Suppressor macrophage treated with lipopolysaccharide for 4 hours (primary cell): Measurements from ENCODE around the gene GALNTL6.
"Not testable (repeated sequence)": the region's sequence is repeated elsewhere in the genome, so short reads cannot be mapped to it uniquely, and the experiment has no call there.

Source experiments
- DNase-seq: peaks from one replicate; pipeline ENCODE4 v3.0.0-alpha.2; 2020

GALNTL6 gene

DNA sequence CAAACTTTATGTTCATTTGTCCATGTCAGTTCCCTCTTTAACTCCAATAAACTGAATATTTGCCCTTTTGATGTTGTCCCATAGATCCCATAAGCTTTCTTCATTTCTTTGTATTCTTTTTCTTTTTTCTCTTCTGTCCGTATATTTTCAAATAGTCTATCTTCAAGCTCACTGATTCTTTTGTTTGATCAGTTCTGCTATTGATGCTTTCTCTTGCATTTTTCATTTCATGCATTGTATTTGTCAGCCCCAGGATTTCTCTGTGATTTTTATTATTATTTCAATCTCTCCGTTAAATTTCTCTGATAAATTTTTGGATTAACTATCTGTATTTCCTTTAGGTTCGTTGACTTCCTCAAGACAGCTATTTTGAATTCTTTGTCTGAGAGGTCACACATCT lies 1082.5 kb downstream of the GALNTL6 start:
- no peak for DNase-seq

DNA sequence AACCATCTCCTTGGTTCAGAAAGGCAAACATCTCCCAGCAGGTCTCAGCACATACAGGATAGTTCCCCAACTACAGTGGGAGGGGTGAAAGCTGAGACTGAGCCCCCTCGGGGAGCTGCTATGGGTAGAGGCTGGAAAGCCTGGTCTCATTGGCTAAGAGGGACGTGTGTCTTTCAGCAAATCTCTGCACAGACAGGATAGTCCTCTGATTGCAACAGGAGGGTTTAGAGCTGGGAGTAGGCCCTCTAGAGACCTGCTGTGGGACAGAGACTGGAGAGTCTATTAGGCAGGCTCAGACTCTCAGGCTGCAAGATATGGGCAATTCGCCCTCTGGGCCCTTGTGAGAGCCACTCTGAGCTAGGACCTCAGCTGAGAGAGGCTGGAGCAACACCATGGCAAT lies 1083.8 kb downstream of the GALNTL6 start:
- DNase-seq = no peak

DNA sequence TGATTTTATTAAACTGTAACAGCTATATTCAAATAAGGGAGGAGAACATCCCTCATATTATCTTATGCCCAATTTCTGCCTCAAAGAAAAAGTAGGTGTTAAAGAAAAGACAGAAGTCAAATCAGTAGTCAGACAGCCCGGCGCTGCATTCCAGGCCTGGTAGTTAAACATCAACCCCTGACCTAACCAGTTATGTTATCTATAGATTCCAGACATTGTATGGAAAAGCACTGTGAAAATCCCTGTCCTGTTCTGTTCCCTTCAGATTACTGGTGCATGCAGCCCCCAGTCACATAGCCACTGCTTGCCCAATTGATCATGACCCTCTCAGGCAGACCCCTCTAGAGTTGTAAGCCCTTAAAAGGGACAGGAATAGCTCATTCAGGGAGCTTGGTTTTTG lies 1085.5 kb downstream of the GALNTL6 start:
- no peak for DNase-seq

DNA sequence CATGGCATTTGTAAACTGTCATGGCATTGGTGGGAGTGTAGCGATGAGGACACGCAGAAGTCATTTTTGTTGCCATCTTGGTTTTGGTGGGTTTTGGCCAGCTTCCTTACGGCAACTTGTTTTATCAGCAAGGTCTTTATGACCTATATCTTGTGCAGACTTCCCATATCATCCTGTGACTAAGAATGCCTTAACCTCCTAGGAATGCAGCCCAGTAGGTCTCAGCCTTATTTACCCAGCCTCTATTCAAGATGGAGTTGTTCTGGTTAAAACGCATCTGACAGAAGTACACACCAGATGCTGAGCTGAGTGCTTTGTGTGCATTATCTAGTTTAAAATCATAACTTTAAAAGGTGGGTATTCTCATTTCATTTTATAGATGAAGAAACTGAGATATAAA lies 1086.7 kb downstream of the GALNTL6 start:
- no peak for DNase-seq

DNA sequence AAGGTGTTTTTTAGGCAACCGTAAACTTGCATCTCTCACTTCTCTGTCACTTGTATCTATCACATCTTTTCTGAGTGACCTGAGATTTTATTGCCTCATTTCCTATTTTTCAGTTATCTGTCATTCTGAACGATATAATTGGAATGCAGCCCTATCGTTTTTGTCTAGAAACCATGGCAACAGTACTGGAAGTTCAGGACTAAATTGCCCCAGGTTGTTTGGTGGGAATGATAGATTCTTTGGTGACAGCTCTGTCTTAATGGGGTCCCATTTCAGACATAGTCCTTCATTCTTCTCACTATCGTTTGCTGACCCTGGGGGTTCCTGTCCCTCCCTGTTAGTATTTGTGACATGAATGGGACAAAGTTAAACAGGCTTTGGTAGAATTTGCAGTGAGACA lies 1087.7 kb downstream of the GALNTL6 start:
- no peak for DNase-seq

DNA sequence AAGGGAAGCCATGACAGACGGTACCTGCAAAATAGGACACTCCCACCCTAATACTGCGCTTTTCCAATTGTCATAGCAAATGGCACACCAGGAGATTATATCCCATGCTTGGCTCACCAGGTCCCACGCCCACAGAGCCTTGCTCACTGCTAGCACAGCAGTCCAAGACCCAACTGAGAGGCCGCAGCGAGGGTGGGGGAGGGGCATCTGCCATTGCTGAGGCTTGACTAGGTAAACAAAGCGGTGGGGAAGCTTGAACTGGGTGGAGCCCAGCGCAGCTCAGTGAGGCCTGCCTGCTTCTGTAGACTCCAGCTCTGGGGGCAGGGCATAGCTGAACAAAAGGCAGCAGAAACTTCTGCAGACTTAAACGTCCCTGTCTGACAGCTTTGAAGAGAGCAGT lies 1099.3 kb downstream of the GALNTL6 start:
- DNase-seq = not testable (repeated sequence)

DNA sequence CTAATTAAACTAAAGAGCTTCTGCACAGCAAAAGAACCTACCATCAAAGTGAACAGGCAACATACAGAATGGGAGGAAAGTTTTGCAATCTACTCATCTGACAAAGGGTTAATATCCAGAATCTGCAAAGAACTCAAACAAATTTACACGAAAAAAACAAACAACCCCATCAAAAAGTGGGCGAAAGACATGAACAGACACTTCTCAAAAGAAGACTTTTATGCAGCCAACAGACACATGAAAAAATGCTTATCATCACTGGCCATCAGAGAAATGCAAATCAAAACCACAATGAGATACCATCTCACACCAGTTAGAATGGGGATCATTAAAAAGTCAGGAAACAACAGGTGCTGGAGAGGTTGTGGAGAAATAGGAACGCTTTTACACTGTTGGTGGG lies 1104.2 kb downstream of the GALNTL6 start:
- DNase-seq = not testable (repeated sequence)

DNA sequence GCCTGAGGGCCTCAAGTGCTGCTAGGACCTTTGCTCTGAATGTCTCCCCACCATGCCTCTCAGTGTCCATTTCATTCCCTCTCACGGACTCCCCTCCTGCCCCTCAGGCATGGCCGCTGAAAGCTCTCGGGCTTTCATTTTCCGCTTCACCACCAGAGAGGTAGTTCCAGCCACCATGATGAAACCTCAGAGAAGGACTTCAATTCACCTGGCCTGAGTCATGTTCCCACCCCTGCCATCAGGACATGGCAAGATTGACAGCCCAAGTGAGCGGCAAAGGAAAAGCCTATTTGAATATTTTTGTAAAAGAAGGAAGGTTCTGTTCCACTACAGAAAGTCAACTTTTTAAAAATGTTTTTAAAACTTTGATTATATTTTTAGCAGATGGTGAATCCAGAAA lies 1106.1 kb downstream of the GALNTL6 start:
- DNase-seq = no peak

DNA sequence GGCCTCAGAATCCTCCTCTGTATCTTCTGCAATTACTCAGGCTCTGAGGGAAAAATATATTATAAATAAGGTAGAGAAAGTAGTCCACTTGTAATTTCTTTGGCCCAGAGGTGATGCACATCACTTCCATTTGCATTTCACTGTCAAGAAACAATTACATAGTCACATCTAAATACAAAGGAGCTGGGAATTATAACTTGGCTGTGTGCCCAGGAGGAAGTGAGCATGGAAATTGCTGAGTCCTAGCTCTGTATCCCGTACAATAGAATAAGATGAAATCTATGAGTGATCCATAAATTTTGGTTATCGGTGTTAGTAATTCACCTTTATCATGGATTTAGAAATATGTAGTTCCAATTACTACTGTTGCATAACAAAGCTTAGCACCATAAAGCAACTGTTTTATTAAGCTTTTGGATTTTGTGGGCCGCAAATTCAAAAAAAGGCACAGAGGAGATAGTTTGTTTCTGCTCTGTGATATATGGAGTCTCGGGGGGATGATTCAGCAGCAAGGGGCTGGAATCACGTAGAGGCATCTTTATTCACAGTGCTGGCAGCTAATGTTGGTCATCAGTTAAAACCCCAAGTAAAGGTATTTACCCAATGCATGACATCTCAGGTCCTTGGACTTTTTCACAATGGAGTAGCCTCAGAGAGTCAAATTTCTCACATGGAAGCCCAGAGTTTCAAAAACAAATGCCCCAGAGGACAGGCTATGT lies 1114.1 kb downstream of the GALNTL6 start:
- DNase-seq = no peak

DNA sequence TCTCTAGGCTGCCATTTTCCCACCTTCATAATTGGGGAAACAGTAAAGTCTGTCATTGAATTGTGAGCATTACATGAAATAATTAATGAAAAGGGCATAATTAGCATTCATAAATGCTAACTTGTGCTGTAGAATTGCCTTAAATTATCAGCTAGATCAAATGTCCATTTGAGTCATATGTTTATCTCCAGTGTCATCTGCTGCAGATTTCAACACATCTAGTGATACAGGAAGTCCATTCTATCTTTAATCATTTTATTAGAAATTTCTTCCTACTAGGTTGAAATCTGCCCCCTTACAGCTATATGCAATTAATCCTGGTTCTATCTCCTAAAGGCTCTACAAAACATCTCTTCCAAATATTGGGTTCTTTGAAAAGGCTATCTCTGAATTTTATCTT lies 1115.1 kb downstream of the GALNTL6 start:
- DNase-seq = no peak

DNA sequence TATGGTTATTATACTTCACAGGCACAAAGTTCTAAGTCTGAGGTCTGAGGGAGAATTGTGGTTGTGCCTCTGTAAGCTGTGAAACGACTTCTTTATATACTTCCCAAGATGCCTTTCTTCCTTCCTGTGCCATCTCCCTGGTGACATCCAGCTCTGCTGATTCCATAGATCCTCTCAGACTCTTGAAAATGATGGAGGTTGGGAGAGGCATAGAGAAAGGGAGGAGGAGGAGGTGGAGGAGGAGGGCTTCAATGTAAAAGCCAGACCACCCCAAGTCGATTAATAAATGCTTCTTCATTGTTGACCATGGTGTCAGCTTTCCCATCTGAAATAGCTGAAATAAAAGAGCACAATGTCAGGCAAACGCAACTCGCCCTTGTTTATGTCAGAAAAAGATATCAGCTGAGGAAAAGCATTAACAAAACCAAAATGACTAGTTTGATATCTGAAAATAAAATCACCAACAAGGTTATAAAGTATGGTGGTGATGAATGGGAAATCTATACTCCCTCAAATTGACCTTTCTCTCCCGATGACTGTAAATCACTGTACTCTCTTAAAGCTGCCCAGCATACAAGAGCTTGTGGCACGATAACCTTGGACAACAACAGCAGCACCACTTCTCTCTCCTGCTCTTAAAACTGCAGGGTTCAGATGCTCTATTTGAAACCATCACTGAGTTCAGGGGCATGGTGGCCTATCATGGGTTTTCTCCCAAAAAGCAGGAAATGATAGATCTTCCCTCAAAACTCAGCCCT lies 1125.0 kb downstream of the GALNTL6 start:
- no peak for DNase-seq

DNA sequence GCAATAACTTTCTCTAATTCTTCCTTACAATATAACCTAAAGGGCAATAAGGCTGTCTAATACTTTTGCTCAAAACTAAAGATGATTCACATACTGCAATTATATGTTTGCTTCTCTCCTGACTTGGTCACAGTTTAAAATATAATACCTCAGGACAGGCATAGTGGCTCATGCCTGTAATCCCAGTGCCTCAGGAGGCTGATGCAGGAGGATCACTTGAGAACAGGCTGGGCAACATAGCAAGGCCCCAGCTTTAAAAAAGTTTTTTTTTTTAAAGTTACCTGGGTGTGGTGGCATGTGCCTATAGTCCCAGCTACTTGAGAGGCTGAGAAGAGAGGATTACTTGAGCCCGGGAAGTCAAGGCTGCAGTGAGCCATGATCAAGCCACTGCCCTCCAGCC lies 1125.7 kb downstream of the GALNTL6 start:
- no peak for DNase-seq

DNA sequence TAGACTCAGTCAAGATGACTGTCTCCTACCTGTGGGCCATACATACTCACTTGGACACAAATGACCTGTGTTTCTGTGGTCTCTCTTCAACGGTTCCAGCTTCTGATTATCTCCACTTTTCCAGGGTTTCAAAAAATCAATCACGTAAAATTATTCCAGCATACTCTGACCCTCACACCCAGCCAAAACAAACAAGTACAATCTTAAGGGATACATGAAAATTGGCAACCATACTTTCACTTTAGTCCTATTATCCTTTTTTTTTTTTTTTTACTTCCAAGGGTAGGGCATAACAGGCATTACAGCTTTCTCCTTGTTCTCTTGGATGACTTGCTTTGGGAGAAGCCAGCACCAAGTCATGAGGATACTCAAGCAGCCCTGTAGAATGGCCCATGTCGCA lies 1129.6 kb downstream of the GALNTL6 start:
- DNase-seq = no peak

DNA sequence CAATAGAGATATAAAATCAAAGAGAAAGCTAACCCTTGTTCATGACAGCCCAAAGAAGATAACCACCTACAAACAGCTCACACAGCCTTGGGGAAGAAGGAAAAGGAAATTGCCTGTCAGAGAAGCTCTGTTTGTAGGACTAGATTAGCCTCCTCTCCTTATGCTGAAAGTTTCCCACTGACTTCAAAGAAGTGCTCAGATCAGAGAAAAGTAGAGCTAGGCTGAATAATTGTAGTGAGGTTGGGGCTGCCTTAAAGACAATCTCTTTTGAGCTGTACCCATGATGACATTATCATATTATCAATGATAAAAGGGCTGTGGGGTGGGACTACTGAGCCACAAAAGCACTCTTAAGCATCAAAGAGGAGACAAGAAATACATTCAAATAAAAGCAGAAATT lies 1132.4 kb downstream of the GALNTL6 start:
- no peak for DNase-seq

DNA sequence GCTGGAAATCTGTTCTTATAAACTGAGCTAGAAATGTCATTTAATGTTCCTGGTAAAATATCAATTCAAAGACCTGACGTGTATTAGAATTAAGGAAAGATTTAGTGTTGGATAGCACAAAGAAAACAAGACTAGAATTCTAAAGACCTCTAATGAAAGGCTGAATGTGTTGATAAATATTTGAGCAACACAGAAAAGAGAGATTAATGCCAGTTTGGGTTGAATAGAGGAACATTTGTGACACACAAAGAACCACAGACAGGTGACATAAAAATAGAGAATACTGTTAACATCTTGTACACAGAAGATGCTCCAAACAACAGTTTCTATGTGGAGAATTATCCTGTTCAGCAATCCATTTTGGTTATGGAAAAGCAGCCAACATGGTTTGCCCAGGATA lies 1133.3 kb downstream of the GALNTL6 start:
- no peak for DNase-seq

DNA sequence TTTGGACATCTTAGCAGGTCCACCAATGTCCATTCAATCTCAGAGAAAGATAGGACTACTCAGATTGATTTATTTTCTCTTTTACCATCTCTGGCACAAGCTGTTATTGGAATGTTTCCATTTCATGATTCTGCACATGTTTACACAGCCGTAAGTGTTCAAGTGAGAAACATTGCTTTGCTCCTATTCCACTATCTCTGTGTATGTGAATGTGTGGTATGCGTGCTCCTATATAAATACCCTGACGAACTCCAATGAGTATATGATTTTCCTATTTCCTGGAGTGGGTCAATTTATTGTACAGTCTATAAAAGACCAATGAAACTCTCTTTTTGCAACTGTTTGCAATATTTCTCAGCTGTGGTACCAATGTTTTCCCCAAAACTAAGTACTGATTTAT lies 1134.4 kb downstream of the GALNTL6 start:
- DNase-seq = no peak

DNA sequence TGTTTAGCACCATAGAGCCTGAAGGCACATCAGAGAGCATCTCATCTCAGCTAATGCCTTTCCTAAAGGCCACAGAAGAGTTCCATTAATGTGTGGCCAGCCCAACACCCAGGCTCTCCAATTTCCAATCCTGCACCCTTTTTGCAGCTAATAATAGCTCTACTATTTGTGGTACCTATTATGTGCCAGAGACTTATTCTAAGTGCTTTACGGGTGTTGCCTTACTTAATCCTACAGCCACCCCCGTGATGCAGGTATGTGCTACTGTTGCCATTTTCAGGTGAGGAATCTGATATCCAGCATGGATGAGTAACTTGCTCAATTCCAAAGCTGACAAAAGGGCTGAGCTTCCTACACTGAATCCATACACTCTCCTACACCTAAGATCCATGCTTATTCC lies 1137.8 kb downstream of the GALNTL6 start:
- DNase-seq = no peak

DNA sequence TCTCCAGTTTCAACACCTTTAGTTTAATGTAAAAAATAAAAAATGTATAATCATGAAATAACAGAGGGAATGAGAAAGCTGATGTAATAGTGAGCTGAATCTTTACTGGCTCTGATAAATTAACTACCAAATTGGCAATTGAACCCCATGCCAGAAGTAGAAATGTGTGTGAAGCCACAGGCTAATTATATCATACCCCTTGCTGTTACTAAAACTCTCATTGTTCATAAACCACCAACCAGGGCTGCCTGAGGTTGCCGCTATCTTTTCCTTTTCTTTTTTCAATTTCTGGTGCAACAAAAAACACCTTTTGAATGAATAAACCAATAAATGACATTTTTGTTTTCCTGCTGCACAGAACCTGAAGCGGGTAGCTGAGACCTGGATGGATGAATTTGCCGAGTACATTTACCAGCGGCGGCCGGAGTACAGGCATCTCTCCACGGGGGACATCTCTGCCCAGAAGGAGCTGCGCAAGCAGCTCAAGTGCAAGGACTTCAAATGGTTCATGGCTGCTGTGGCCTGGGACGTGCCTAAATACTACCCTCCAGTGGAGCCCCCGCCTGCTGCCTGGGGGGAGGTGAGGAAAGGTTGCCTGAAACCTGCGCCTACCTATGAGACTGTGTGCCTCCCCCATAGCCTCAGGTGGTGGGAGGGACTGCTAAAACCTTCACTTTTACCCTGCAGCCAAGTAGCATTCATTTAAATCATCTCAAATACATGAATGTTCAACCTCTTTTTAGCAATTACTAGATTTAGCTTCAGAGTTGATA lies 1138.7 kb downstream of the GALNTL6 start:
- DNase-seq = no peak

DNA sequence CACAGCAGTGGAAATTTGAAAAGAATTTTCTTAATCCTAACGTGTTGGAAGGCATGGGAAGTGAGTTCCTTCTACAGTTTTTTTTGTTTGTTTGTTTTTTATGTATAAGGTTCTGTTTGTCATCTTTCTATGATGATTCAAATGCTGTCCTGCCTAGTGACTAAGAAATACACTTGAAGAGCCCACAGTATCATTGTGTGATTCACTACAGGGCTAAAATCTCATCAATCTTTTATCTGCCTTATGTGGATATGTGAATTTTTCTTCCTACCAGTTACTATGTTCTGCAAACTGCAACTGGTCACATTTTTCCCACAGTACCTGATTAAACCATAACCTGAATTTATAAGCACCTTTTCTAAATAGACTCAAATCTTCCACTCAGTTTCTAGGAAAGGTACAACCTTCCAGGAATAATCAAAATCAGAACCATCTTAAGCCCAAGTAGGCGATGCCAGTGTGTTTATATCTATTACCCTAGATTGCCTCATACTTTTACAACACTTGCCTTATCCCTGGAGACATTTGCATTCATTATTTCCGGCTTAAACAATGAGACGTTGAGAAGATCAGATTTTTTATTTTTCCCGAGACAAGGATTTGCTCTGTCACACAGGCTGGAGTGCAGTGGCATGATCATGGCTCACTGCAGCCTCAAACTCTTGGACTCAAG lies 1140.8 kb downstream of the GALNTL6 start:
- DNase-seq = no peak

DNA sequence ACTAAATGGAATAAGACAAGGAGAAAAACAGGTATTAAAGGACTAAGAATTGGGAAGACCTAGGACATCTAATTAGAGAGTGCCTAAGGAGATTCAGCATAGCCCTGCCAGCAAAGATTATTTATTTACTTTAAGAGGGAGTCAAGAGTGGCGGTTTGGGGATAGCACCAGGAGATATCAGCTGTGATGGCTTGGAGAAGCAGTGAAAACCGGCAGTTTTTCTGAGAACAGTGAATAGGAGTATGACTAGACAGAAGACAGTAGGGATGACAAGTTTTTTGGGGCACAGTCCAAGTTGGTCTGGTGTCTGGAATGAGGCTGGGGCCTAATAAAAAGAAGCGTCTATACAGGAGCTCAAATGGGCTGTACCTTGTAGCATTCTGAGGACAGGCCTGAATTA lies 1143.1 kb downstream of the GALNTL6 start:
- not testable (repeated sequence) for DNase-seq

DNA sequence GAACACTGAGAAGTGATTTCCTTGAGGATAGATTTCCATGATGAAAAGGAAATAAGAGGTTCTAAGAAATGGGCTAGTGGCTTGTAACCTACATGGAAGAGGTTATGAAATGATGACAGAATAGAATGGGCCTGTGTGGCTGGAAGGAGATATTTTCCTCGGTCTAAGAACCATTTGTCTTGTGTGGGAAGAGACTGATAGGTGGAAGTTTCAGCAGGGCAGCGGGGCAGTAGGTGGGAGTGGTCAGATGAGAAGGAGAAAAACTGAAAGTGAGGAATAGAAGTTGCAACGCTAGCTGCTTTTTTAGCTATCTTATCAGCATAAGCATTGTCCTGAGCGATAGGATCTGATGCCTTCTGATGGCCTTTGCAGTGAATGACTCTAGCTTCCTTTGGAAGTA lies 1144.0 kb downstream of the GALNTL6 start:
- no peak for DNase-seq

DNA sequence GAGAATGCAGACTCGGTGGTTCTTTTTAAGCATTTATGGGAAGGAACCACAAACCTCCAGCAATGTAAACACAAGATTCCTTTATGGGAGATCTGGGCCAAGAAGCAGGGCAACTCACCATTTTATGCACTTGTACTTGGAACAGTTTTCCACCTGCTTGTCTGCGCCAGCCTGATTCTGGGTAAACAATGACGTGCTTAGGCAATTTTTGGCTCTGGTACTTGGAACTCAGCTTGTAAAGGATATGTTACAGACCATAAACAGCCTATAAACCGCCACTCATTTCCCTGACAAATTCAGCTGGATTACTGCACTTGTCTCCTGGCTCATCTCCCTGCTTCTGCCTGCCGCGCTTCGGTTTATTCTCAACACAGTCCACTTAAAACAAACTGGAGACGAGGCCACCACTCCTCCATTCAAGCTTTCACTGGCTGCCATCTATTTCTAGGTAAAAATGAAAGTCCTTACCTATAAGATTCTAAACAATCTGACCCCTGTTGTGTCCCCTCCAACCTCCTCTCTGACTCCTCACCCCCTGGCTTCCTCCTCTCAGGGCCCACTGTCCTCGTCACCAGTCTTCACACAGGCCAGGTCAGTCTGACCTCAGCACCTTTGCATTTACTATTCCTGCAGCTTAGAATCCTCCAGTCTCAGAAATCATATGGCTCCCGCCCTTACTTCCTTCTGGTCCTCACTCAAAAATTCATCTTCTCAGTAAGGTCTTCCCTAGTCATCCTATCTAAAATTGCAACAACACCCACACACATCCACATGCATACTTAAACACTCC lies 1149.6 kb downstream of the GALNTL6 start:
- no peak for DNase-seq
